IMR-90 (cell line): ENCODE data around the gene NUP62CL. TPM values are rescaled to one million over a fixed set of nuclear protein-coding genes. Genes with fewer than 3 reads are reported as not detected.

Experiments used
- ATAC-seq: fragments of 200-7000 bp; cut with Tn5 transposase; 2 replicates; pipeline ENCODE4 v1.9.1; 2020; ENCODE audit warnings: low read depth, mild to moderate bottlenecking, moderate library complexity
- BruUV-seq: library from RNA; stranded (reverse); fragments of 400-500 nt; replicated peaks from 2 replicates; lab custom pipeline; 2021; lab: Mats Ljungman, UMichigan
- CTCF ChIA-PET: fragments of 300-600 bp; formaldehyde crosslinking; extraction: SDS; loops from one replicate; lab custom pipeline; 2021; ENCODE audit warnings: antibody characterized with exemption; lab: Yijun Ruan, JAX
- POLR2A ChIA-PET: fragments of 300-600 bp; sonication (Branson Sonifier 250); formaldehyde crosslinking; loops from one replicate; lab custom pipeline; 2022; ENCODE audit warnings: antibody characterized with exemption; ENCODE audit not compliant: unreplicated experiment; lab: Charles Lee
- DNase-seq: peaks from one replicate; pipeline ENCODE4 v3.0.0; 2013
- H2AFZ ChIP-seq: replicated peaks from 2 replicates; pipeline ENCODE3; 2013; ENCODE audit warnings: low read length, mild to moderate bottlenecking; ENCODE audit not compliant: poor library complexity
- H2AK5ac ChIP-seq: 2 replicates; pipeline ENCODE4 v1.6.1; 2013; ENCODE audit warnings: low read depth, low read length, inconsistent platforms
- H2AK9ac ChIP-seq: replicated peaks from 2 replicates; pipeline ENCODE3; 2013; ENCODE audit warnings: mild to moderate bottlenecking, low read depth, low read length, moderate library complexity; ENCODE audit not compliant: poor library complexity
- H2BK120ac ChIP-seq: 2 replicates; pipeline ENCODE4 v1.6.1; 2013; ENCODE audit warnings: low read depth, low read length, inconsistent platforms
- H2BK15ac ChIP-seq: 3 replicates; pipeline ENCODE4 v1.6.1; 2013; ENCODE audit warnings: low read depth, low read length, inconsistent platforms
- H2BK20ac ChIP-seq: 2 replicates; pipeline ENCODE4 v1.6.1; 2013; ENCODE audit warnings: low read depth, mild to moderate bottlenecking, inconsistent platforms, low read length, moderate library complexity
- H2BK5ac ChIP-seq: 2 replicates; pipeline ENCODE4 v1.6.1; 2013; ENCODE audit warnings: mild to moderate bottlenecking, low read depth, low read length, inconsistent platforms; ENCODE audit not compliant: poor library complexity, severe bottlenecking
- H3K14ac ChIP-seq: replicated peaks from 2 replicates; pipeline ENCODE4 v1.6.1; 2013; ENCODE audit warnings: low read depth, low read length, inconsistent platforms
- H3K18ac ChIP-seq: 2 replicates; pipeline ENCODE4 v1.6.1; 2013; ENCODE audit warnings: low read depth, low read length, control low read depth
- H3K23ac ChIP-seq: 2 replicates; pipeline ENCODE4 v1.6.1; 2013; ENCODE audit warnings: low read depth, low read length, inconsistent platforms
- H3K27ac ChIP-seq: 2 replicates; pipeline ENCODE4 v1.5.1; 2013; ENCODE audit warnings: mild to moderate bottlenecking, control low read depth, low read length; ENCODE audit not compliant: insufficient read depth
- H3K27me3 ChIP-seq: 2 replicates; pipeline ENCODE4 v1.6.1; 2013; ENCODE audit warnings: low read length; ENCODE audit not compliant: control insufficient read depth, insufficient read depth
- H3K36me3 ChIP-seq: 2 replicates; pipeline ENCODE4 v1.6.1; 2013; ENCODE audit warnings: low read length, mixed read lengths; ENCODE audit not compliant: control insufficient read depth, insufficient read depth
- H3K4ac ChIP-seq: 2 replicates; pipeline ENCODE4 v1.6.1; 2013; ENCODE audit warnings: low read depth, low read length, inconsistent platforms
- H3K4me1 ChIP-seq: 2 replicates; pipeline ENCODE4 v1.6.1; 2013; ENCODE audit warnings: low read length, mixed read lengths; ENCODE audit not compliant: control insufficient read depth, insufficient read depth
- H3K4me2 ChIP-seq: 2 replicates; pipeline ENCODE4 v1.6.1; 2013; ENCODE audit warnings: low read depth, mild to moderate bottlenecking, control low read depth, low read length, moderate library complexity
- H3K4me3 ChIP-seq: 2 replicates; pipeline ENCODE4 v1.5.1; 2013; ENCODE audit warnings: low read depth, mild to moderate bottlenecking, control low read depth, low read length, moderate library complexity; ENCODE audit not compliant: insufficient read depth
- H3K56ac ChIP-seq: 2 replicates; pipeline ENCODE4 v1.6.1; 2013; ENCODE audit warnings: low read length, inconsistent platforms; ENCODE audit not compliant: insufficient read depth; ENCODE audit errors: extremely low read depth
- H3K79me1 ChIP-seq, 2 experiments: 2 replicates each; pipeline ENCODE4 v1.6.1; 2013; ENCODE audit warnings: low read length in 2 of 2, inconsistent platforms in 1 of 2, low read depth in 1 of 2
- H3K9ac ChIP-seq: 2 replicates; pipeline ENCODE4 v1.6.1; 2013; ENCODE audit warnings: low read depth, low read length, control low read depth
- H3K9me1 ChIP-seq: 2 replicates; pipeline ENCODE4 v1.6.1; 2013; ENCODE audit warnings: low read length, inconsistent platforms; ENCODE audit not compliant: insufficient read depth
- H3K9me3 ChIP-seq: 2 replicates; pipeline ENCODE4 v1.6.1; 2013; ENCODE audit warnings: low read length; ENCODE audit not compliant: control insufficient read depth, insufficient read depth
- H4K20me1 ChIP-seq: 2 replicates; pipeline ENCODE4 v1.6.1; 2013; ENCODE audit warnings: low read length, inconsistent platforms; ENCODE audit not compliant: insufficient read depth
- H4K5ac ChIP-seq: 2 replicates; pipeline ENCODE4 v1.6.1; 2013; ENCODE audit warnings: mild to moderate bottlenecking, low read depth, low read length, control low read depth
- H4K8ac ChIP-seq, 2 experiments: 2 replicates each; pipeline ENCODE4 v1.6.1; 2013; ENCODE audit warnings: low read depth in 2 of 2, low read length in 2 of 2, control low read depth in 1 of 2, inconsistent platforms in 1 of 2
- H4K91ac ChIP-seq: 2 replicates; pipeline ENCODE4 v1.6.1; 2013; ENCODE audit warnings: low read depth, low read length, inconsistent platforms; ENCODE audit not compliant: insufficient read depth
- CHD1 ChIP-seq: IDR thresholded peaks from 2 replicates; pipeline ENCODE4 v1.6.1; 2012; ENCODE audit warnings: low read depth, low read length, improper control_type of control experiment
- CTCF ChIP-seq: conservative IDR thresholded peaks from 2 replicates; pipeline ENCODE4 v1.5.1; 2012; ENCODE audit warnings: mild to moderate bottlenecking, low read depth, low read length, improper control_type of control experiment
- MAFK ChIP-seq: IDR thresholded peaks from 2 replicates; pipeline ENCODE4 v1.6.1; 2012; ENCODE audit warnings: low read depth, low read length, improper control_type of control experiment
- MAZ ChIP-seq: IDR thresholded peaks from 2 replicates; pipeline ENCODE4 v1.6.1; 2012; ENCODE audit warnings: low read depth, mild to moderate bottlenecking, low read length, improper control_type of control experiment, moderate library complexity, borderline replicate concordance
- MXI1 ChIP-seq: IDR thresholded peaks from 2 replicates; pipeline ENCODE4 v1.6.1; 2012; ENCODE audit warnings: low read depth, mild to moderate bottlenecking, low read length, moderate library complexity, borderline replicate concordance
- NFE2L2 ChIP-seq: fragments of 150-350 bp; IDR thresholded peaks from 2 replicates; pipeline ENCODE4 v1.6.1; 2016; ENCODE audit warnings: low read depth, mild to moderate bottlenecking, low read length
- RAD21 ChIP-seq: IDR thresholded peaks from 2 replicates; pipeline ENCODE4 v1.6.1; 2012; ENCODE audit warnings: low read length, improper control_type of control experiment
- SMC3 ChIP-seq: fragments of 150-350 bp; IDR thresholded peaks from 2 replicates; pipeline ENCODE4 v1.6.1; 2016; ENCODE audit warnings: low read depth, mild to moderate bottlenecking, antibody characterized with exemption, low read length, moderate library complexity
- USF2 ChIP-seq: fragments of 150-350 bp; IDR thresholded peaks from 2 replicates; pipeline ENCODE4 v1.6.1; 2017; ENCODE audit warnings: mild to moderate bottlenecking, antibody characterized with exemption, low read length, low read depth
- WGBS, 2 experiments: methylation state at CpG; one replicate each; pipeline versions ENCODE4 v1.1.5 to v1.1.7; 2013; ENCODE audit warnings: missing lambda C conversion rate in 2 of 2; ENCODE audit not compliant: insufficient read length in 1 of 2; ENCODE audit errors: extremely low coverage in 2 of 2; 5-methylcytosine and 5-hydroxymethylcytosine counted together
- dilution Hi-C: fragments of 300-500 bp; cut with HindIII; formaldehyde crosslinking; loops from one replicate; pipeline ENCODE4 v1.14.3; 2018; ENCODE audit warnings: low sequenced_read_pairs; ENCODE audit not compliant: unreplicated experiment
- in situ Hi-C: fragments of 300-500 bp; cut with MboI; formaldehyde crosslinking; loops from 3 replicates; pipeline ENCODE4 v1.14.3; 2019; ENCODE audit warnings: low sequenced_read_pairs, inconsistent platforms, mixed read lengths
- intact Hi-C: fragments of 100-400 bp; cut with micrococcal nuclease; formaldehyde crosslinking; loops from 2 replicates; pipeline ENCODE4 v1.10.0; 2022
- polyA plus RNA-seq, 3 experiments: library from polyadenylated mRNA; depleted of rRNA; stranded (reverse); fragments of >200 nt; gene quantifications; 2 replicates each; pipeline ENCODE4 v1.2.3, GENCODE V29; 2012; ENCODE audit warnings: low replicate concordance in 1 of 3
- total RNA-seq: library from RNA; depleted of rRNA; stranded (reverse); fragments of >200 nt; gene quantifications from 2 replicates; pipeline ENCODE4 v1.2.3, GENCODE V29; 2012

NUP62CL gene
- total and polyA plus RNA-seq, 2 of the 4 experiments (the other 2 are of a cell fraction), result not detected

- H3K9ac ChIP-seq, result no peak overlapping the region
- no peak overlapping the region for H4K5ac ChIP-seq
- H3K79me1 ChIP-seq, result no peaks in the 10 kb centered on the region
- no peaks in the 10 kb centered on the region for H3K4me1 ChIP-seq
- ChIA-PET POLR2A (no interaction called here), CTCF (no interaction called here)
- no peak overlapping the region for H2AFZ ChIP-seq
- no peak overlapping the region for H3K4ac ChIP-seq
- H3K36me3 ChIP-seq, result no peaks in the 10 kb centered on the region
- no peak overlapping the region for H3K27ac ChIP-seq
- ATAC-seq (no peak), DNase-seq (no peak)
- no peak overlapping the region for H2BK120ac ChIP-seq
- no peaks in the 10 kb centered on the region for H3K9me3 ChIP-seq
- no peak overlapping the region for H2BK20ac ChIP-seq
- H2AK9ac ChIP-seq, result no peak overlapping the region
- no peak overlapping the region for H4K91ac ChIP-seq
- H2AK5ac ChIP-seq, result no peak overlapping the region
- TF ChIP-seq MXI1 (no peak), RAD21 (no peak), MAFK (no peak), CTCF (no peak), SMC3 (no peak), CHD1 (no peak), USF2 (no peak), NFE2L2 (no peak), MAZ (no peak)
- H3K18ac ChIP-seq, result no peak overlapping the region
- H3K9me1 ChIP-seq, result no peaks in the 10 kb centered on the region
- BruUV-seq, result no TSS peak
- in situ Hi-C loops, result no loop called here
- H3K56ac ChIP-seq, result no peak overlapping the region
- H4K8ac ChIP-seq, result no peak overlapping the region
- H3K23ac ChIP-seq, result no peak overlapping the region
- H3K4me3 ChIP-seq, result no peak overlapping the region
- H3K14ac ChIP-seq, result no peak overlapping the region
- dilution Hi-C loops, result no loop called here
- H3K4me2 ChIP-seq, result no peak overlapping the region
- WGBS, 2 experiments, result no CpG with 5 or more reads among the region's 3 CpGs
- no peak overlapping the region for H2BK15ac ChIP-seq
- intact Hi-C loops, result no loop called here
- no peak overlapping the region for H2BK5ac ChIP-seq
- H3K27me3 ChIP-seq, result no peaks in the 10 kb centered on the region
- no peaks in the 10 kb centered on the region for H4K20me1 ChIP-seq
Observed at GRCh38 chrX:107199491-107199890, 6.7 kb downstream of the NUP62CL start.
